ENCODE measurements around the gene CNTN4. TPM values are rescaled to one million over a fixed set of nuclear protein-coding genes. Genes with fewer than 3 reads are reported as not detected.

The CNTN4 gene
- total RNA-seq, 1 experiment from 2014 or later, result 1.6 TPM

GRCh38 chr3:2283818-2284217, 185.2 kb downstream of the CNTN4 start:
- Histone ChIP-seq H3K9me3 (ENCODE audit: control insufficient read depth, low read depth, low read length) (no peaks in the 10 kb centered on the region), H4K91ac (ENCODE audit: insufficient read length, low read depth, low read length) (no peak overlapping the region), H3K23ac (ENCODE audit: insufficient read length, low read depth, low read length) (no peak overlapping the region), H2BK20ac (ENCODE audit: low read depth, low read length, poor library complexity, severe bottlenecking) (no peak overlapping the region), H3K27ac (ENCODE audit: insufficient read length, low read depth, low read length) (no peak overlapping the region), H4K5ac (ENCODE audit: insufficient read length, low read depth, low read length) (no peak overlapping the region), H3K9ac (ENCODE audit: extremely low read depth, insufficient read length, low read length) (no peak overlapping the region), H2AK5ac (ENCODE audit: insufficient read length, low read length) (no peak overlapping the region), H3K4me2 (ENCODE audit: insufficient read depth, insufficient read length, low read length) (no peak overlapping the region), H3K56ac (ENCODE audit: insufficient read length, low read depth, low read length) (no peak overlapping the region), H3K18ac (ENCODE audit: insufficient read length, low read depth, low read length) (no peak overlapping the region), H3K27me3 (ENCODE audit: insufficient read depth, low read length) (no peaks in the 10 kb centered on the region), H3K23me2 (ENCODE audit: insufficient read length, low read depth, low read length, poor library complexity, severe bottlenecking) (no peaks in the 10 kb centered on the region), H3K79me1 (ENCODE audit: insufficient read depth, low read depth, low read length, poor library complexity, severe bottlenecking) (no peaks in the 10 kb centered on the region), H3T11ph (ENCODE audit: low read length) (no peak overlapping the region), H4K20me1 (ENCODE audit: control insufficient read depth, insufficient read depth, insufficient read length) (no peaks in the 10 kb centered on the region), H2BK5ac (ENCODE audit: insufficient read length, low read length) (no peak overlapping the region), H2AFZ (ENCODE audit: low read length) (no peak overlapping the region), H2BK120ac (ENCODE audit: low read depth, low read length, poor library complexity, severe bottlenecking) (no peak overlapping the region), H2BK12ac (ENCODE audit: insufficient read length, low read depth, low read length) (no peak overlapping the region), H3K79me2 (ENCODE audit: insufficient read depth, low read length) (no peaks in the 10 kb centered on the region), H3K4ac (ENCODE audit: low read depth, low read length) (no peak overlapping the region), H2BK15ac (ENCODE audit: low read depth, low read length) (no peak overlapping the region), H3K4me1 (ENCODE audit: insufficient read depth, low read length) (no peaks in the 10 kb centered on the region), H3K14ac (ENCODE audit: insufficient read depth, low read length) (no peak overlapping the region), H4K8ac (replicated peaks; ENCODE audit: insufficient read length, low read depth, low read length) (no peak overlapping the region)
- DNase-seq, result no peak
- no peaks in the 10 kb centered on the region; the same call in 1 of the 2 replicates for H3K27me3 Mint-ChIP-seq (ENCODE audit: low read depth)
- no peaks in the 10 kb centered on the region for H3K36me3 Mint-ChIP-seq (ENCODE audit: insufficient read depth in 1 of 3, low read depth in 3 of 3)
- H3K27ac Mint-ChIP-seq, result no peak overlapping the region
- H3K4me1 Mint-ChIP-seq, result no peaks in the 10 kb centered on the region
- no peak for TF ChIP-seq CTCF (conservative IDR thresholded peaks at IDR 0.05)
- H3K4me3 Mint-ChIP-seq, result no peak overlapping the region
- no peaks in the 10 kb centered on the region for H3K9me3 Mint-ChIP-seq

All from H9 (cell line).